HepG2 (cell line): ENCODE measurements around the gene UBQLN4. TPM values are rescaled to one million over a fixed set of nuclear protein-coding genes. Genes with fewer than 3 reads are reported as not detected.

Experiments
- AHR ChIP-seq: IDR thresholded peaks from 2 replicates; pipeline ENCODE4 v1.6.1; 2018; ENCODE audit warnings: missing genetic modification reagents, missing compliant biosample characterization
- ATF1 ChIP-seq: IDR thresholded peaks from 2 replicates; pipeline ENCODE4 v1.6.1; 2016; ENCODE audit warnings: mild to moderate bottlenecking, control low read depth
- JDP2 ChIP-seq: sonication (generic); formaldehyde crosslinking; IDR thresholded peaks from 2 replicates; pipeline ENCODE4 v1.8.1; 2022; ENCODE audit warnings: missing genetic modification reagents, borderline replicate concordance
- NFATC3 ChIP-seq: sonication (generic); formaldehyde crosslinking; IDR thresholded peaks from 2 replicates; pipeline ENCODE4 v1.5.1; 2020; ENCODE audit warnings: mild to moderate bottlenecking, missing genetic modification reagents
- NFYB ChIP-seq: sonication (generic); formaldehyde crosslinking; IDR thresholded peaks from 2 replicates; pipeline ENCODE4 v1.4.0; 2020; ENCODE audit warnings: missing genetic modification reagents
- NR2C2 ChIP-seq: sonication (generic); formaldehyde crosslinking; IDR thresholded peaks from 2 replicates; pipeline ENCODE4 v1.4.0; 2020; ENCODE audit warnings: missing genetic modification reagents, mild to moderate bottlenecking, moderate library complexity, borderline replicate concordance
- POLR2G ChIP-seq: fragments of 200-400 bp; formaldehyde crosslinking; IDR thresholded peaks from 2 replicates; pipeline ENCODE4 v1.6.1; 2018; ENCODE audit warnings: mild to moderate bottlenecking, low read depth, low read length, moderate library complexity
- SP5 ChIP-seq: IDR thresholded peaks from 2 replicates; pipeline ENCODE4 v1.6.1; 2016; ENCODE audit warnings: low read depth, borderline replicate concordance
- ZNF138 ChIP-seq: sonication (generic); formaldehyde crosslinking; IDR thresholded peaks from 2 replicates; pipeline ENCODE4 v1.5.0; 2020; ENCODE audit warnings: mild to moderate bottlenecking, low read depth, missing genetic modification reagents
- ZNF230 ChIP-seq: sonication (generic); formaldehyde crosslinking; IDR thresholded peaks from 2 replicates; pipeline ENCODE4 v1.4.0; 2020; ENCODE audit warnings: mild to moderate bottlenecking, missing genetic modification reagents
- polyA plus RNA-seq, 8 experiments: library from polyadenylated mRNA; depleted of rRNA in 3 of 8; stranded (reverse) in 7 of 8; unstranded in 1 of 8; fragments of >200 nt; fragmentation: Illumina TruSeq in 4 of 8; extraction: Trizol in 4 of 8; gene quantifications; 2 replicates each; pipeline versions ENCODE4 v1.2.1 to v1.2.3, GENCODE V29; 2011 to 2016; ENCODE audit warnings: low read depth in 4 of 8, missing spikeins in 1 of 8, mixed read lengths in 1 of 8; ENCODE audit not compliant: insufficient read depth in 1 of 8
- total RNA-seq, 5 experiments: library from RNA; depleted of rRNA; stranded (reverse); fragments of >200 nt; fragmentation: Illumina TruSeq; extraction: Trizol; gene quantifications; 2 replicates each; pipeline ENCODE4 v1.2.3, GENCODE V29; 2016; ENCODE audit warnings: low read depth in 1 of 5
- TF ChIP-seq, protein P1 (sequence below): conservative IDR thresholded peaks from 2 replicates; pipeline ENCODE4 v1.6.1; 2018; ENCODE audit warnings: missing genetic modification reagents
- TF ChIP-seq, protein P2 (sequence below): sonication (generic); formaldehyde crosslinking; IDR thresholded peaks from 2 replicates; pipeline ENCODE4 v1.4.0; 2020; ENCODE audit warnings: mild to moderate bottlenecking, missing genetic modification reagents
- TF ChIP-seq, protein P3 (sequence below): sonication (generic); formaldehyde crosslinking; IDR thresholded peaks from 2 replicates; pipeline ENCODE4 v1.4.0; 2020; ENCODE audit warnings: mild to moderate bottlenecking, low read depth, missing genetic modification reagents
- TF ChIP-seq, protein P4 (sequence below): sonication (generic); formaldehyde crosslinking; IDR thresholded peaks from 2 replicates; pipeline ENCODE4 v1.4.0; 2020; ENCODE audit warnings: mild to moderate bottlenecking, missing genetic modification reagents, borderline replicate concordance
- TF ChIP-seq, protein P5 (sequence below): sonication (generic); formaldehyde crosslinking; IDR thresholded peaks from 2 replicates; pipeline ENCODE4 v1.8.0; 2022; ENCODE audit warnings: missing genetic modification reagents, mild to moderate bottlenecking, moderate library complexity, borderline replicate concordance

UBQLN4 gene
- total and polyA plus RNA-seq, 2 of the 13 experiments (the other 11 are each of a cell fraction or from before 2014, with no cell fraction given) = 31.5 to 39.8 TPM

DNA sequence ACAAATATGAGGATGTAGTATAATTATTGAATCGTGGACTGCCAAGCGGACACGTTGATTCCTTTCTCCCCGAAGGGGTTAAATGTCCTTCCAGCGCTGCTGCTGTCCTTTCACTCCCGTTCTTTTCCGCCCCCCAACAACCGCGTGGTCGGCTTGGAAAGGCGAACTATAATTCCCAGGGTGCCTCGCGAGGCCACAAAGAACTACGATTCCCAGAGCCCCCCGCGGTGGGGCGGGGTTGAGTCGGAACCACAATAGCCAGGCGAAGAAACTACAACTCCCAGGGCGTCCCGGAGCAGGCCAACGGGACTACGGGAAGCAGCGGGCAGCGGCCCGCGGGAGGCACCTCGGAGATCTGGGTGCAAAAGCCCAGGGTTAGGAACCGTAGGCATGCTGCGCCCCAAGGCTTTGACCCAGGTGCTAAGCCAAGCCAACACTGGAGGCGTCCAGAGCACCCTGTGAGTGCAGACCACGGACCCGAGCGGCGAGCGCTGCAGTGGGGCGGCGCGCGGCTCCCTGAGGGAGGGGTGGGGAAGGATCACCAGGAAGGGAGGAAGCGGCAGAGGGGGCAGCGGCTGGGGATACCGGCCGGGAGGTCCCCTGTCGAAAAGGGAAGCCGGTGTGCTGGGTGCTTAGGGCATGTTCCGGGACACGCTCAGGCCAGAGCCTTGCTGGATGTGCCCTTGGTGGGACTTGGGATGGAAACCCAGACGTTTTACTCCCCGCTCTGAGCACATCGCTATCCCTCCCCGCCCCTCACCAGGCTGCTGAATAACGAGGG lies 1.1 kb upstream of the UBQLN4 start, which contains the start of gene LAMTOR2 (continued):
- TF ChIP-seq, protein P1, sequence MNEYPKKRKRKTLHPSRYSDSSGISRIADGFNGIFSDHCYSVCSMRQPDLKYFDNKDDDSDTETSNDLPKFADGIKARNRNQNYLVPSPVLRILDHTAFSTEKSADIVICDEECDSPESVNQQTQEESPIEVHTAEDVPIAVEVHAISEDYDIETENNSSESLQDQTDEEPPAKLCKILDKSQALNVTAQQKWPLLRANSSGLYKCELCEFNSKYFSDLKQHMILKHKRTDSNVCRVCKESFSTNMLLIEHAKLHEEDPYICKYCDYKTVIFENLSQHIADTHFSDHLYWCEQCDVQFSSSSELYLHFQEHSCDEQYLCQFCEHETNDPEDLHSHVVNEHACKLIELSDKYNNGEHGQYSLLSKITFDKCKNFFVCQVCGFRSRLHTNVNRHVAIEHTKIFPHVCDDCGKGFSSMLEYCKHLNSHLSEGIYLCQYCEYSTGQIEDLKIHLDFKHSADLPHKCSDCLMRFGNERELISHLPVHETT = peak; percentile 52; the same call in 1 of the 2 replicates
- TF ChIP-seq POLR2G (peak; percentile 80), AHR (CRISPR knock-in tag) (peak; percentile 95), ZNF230 (CRISPR knock-in tag) (peak; percentile 64; the same call in 1 of the 2 replicates), SP5 (CRISPR knock-in tag) (peak; percentile 21; the same call in 1 of the 2 replicates), NR2C2 (CRISPR knock-in tag) (peak; percentile 90), JDP2 (no peak), NFYB (CRISPR knock-in tag) (peak; percentile 53), ATF1 (CRISPR knock-in tag) (peak; percentile 66; the same call in 1 of the 2 replicates), NFATC3 (CRISPR knock-in tag) (peak; percentile 60; the same call in 1 of the 2 replicates), ZNF138 (0 out of 2 replicates have a peak, but pooled peaks have one; percentile 21)
- TF ChIP-seq, protein P2, sequence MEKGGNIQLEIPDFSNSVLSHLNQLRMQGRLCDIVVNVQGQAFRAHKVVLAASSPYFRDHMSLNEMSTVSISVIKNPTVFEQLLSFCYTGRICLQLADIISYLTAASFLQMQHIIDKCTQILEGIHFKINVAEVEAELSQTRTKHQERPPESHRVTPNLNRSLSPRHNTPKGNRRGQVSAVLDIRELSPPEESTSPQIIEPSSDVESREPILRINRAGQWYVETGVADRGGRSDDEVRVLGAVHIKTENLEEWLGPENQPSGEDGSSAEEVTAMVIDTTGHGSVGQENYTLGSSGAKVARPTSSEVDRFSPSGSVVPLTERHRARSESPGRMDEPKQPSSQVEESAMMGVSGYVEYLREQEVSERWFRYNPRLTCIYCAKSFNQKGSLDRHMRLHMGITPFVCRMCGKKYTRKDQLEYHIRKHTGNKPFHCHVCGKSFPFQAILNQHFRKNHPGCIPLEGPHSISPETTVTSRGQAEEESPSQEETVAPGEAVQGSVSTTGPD (CRISPR knock-in tag) = no peak
- TF ChIP-seq, protein P3, sequence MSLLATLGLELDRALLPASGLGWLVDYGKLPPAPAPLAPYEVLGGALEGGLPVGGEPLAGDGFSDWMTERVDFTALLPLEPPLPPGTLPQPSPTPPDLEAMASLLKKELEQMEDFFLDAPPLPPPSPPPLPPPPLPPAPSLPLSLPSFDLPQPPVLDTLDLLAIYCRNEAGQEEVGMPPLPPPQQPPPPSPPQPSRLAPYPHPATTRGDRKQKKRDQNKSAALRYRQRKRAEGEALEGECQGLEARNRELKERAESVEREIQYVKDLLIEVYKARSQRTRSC (CRISPR knock-in tag) = no peak
- TF ChIP-seq, protein P4, sequence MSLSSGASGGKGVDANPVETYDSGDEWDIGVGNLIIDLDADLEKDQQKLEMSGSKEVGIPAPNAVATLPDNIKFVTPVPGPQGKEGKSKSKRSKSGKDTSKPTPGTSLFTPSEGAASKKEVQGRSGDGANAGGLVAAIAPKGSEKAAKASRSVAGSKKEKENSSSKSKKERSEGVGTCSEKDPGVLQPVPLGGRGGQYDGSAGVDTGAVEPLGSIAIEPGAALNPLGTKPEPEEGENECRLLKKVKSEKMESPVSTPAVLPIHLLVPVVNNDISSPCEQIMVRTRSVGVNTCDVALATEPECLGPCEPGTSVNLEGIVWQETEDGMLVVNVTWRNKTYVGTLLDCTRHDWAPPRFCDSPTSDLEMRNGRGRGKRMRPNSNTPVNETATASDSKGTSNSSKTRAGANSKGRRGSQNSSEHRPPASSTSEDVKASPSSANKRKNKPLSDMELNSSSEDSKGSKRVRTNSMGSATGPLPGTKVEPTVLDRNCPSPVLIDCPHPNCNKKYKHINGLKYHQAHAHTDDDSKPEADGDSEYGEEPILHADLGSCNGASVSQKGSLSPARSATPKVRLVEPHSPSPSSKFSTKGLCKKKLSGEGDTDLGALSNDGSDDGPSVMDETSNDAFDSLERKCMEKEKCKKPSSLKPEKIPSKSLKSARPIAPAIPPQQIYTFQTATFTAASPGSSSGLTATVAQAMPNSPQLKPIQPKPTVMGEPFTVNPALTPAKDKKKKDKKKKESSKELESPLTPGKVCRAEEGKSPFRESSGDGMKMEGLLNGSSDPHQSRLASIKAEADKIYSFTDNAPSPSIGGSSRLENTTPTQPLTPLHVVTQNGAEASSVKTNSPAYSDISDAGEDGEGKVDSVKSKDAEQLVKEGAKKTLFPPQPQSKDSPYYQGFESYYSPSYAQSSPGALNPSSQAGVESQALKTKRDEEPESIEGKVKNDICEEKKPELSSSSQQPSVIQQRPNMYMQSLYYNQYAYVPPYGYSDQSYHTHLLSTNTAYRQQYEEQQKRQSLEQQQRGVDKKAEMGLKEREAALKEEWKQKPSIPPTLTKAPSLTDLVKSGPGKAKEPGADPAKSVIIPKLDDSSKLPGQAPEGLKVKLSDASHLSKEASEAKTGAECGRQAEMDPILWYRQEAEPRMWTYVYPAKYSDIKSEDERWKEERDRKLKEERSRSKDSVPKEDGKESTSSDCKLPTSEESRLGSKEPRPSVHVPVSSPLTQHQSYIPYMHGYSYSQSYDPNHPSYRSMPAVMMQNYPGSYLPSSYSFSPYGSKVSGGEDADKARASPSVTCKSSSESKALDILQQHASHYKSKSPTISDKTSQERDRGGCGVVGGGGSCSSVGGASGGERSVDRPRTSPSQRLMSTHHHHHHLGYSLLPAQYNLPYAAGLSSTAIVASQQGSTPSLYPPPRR (CRISPR knock-in tag) = peak; percentile 70; the same call in 1 of the 2 replicates
- TF ChIP-seq, protein P5, sequence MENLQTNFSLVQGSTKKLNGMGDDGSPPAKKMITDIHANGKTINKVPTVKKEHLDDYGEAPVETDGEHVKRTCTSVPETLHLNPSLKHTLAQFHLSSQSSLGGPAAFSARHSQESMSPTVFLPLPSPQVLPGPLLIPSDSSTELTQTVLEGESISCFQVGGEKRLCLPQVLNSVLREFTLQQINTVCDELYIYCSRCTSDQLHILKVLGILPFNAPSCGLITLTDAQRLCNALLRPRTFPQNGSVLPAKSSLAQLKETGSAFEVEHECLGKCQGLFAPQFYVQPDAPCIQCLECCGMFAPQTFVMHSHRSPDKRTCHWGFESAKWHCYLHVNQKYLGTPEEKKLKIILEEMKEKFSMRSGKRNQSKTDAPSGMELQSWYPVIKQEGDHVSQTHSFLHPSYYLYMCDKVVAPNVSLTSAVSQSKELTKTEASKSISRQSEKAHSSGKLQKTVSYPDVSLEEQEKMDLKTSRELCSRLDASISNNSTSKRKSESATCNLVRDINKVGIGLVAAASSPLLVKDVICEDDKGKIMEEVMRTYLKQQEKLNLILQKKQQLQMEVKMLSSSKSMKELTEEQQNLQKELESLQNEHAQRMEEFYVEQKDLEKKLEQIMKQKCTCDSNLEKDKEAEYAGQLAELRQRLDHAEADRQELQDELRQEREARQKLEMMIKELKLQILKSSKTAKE (CRISPR knock-in tag) = no peak
